Activated CD4-positive, alpha-beta T cell treated with anti-CD3 and anti-CD28 coated beads for 24 hours (primary cell): ENCODE results near the gene CEP128.

Experiments
- DNase-seq, 2 donors: peaks; one replicate each; pipeline ENCODE4 v3.0.0-alpha.2; 2020; ENCODE audit warnings: low read depth in 2 of 2

Gene CEP128

GRCh38 chr14:80609055-80609454 is 332.5 kb downstream of the CEP128 start:
- no peak for DNase-seq

- DNase-seq = no peak
Measured at GRCh38 chr14:80608563-80608962, 333.0 kb downstream of the CEP128 start.

GRCh38 chr14:80607430-80608190 is 333.9 kb downstream of the CEP128 start:
- DNase-seq = no peak

GRCh38 chr14:80606347-80606772 is 335.2 kb downstream of the CEP128 start:
- no peak for DNase-seq

- no peak for DNase-seq
Measured at GRCh38 chr14:80605536-80605935, 336.0 kb downstream of the CEP128 start.

- no peak for DNase-seq
Measured at GRCh38 chr14:80602946-80603345, 338.6 kb downstream of the CEP128 start.

GRCh38 chr14:80587096-80587724 is 354.3 kb downstream of the CEP128 start:
- DNase-seq = no peak

- no peak for DNase-seq
Measured at GRCh38 chr14:80586131-80586530, 355.4 kb downstream of the CEP128 start.

GRCh38 chr14:80585506-80585835 is 356.1 kb downstream of the CEP128 start:
- DNase-seq = no peak

- DNase-seq = no peak
Measured at GRCh38 chr14:80584744-80585505, 356.6 kb downstream of the CEP128 start.

GRCh38 chr14:80577599-80577998 is 363.9 kb downstream of the CEP128 start:
- no peak for DNase-seq

- no peak for DNase-seq
Measured at GRCh38 chr14:80576401-80576800, 365.1 kb downstream of the CEP128 start.

- DNase-seq = no peak
Measured at GRCh38 chr14:80575763-80576162, 365.8 kb downstream of the CEP128 start.

GRCh38 chr14:80572666-80573065 is 368.9 kb downstream of the CEP128 start:
- DNase-seq = no peak

GRCh38 chr14:80570930-80571298 is 370.6 kb downstream of the CEP128 start:
- no peak for DNase-seq

- no peak for DNase-seq
Measured at GRCh38 chr14:80567905-80568536, 373.5 kb downstream of the CEP128 start.

GRCh38 chr14:80565001-80565400 is 376.5 kb downstream of the CEP128 start:
- no peak for DNase-seq

GRCh38 chr14:80564051-80564450 is 377.5 kb downstream of the CEP128 start:
- DNase-seq = no peak

GRCh38 chr14:80560800-80561657 is 380.5 kb downstream of the CEP128 start:
- no peak for DNase-seq

- no peak for DNase-seq
Measured at GRCh38 chr14:80554139-80554538, 387.4 kb downstream of the CEP128 start.

GRCh38 chr14:80549141-80549540 is 392.4 kb downstream of the CEP128 start:
- DNase-seq = no peak
